Measurements from ENCODE around the gene GTF2H1. TPM values are rescaled to one million over a fixed set of nuclear protein-coding genes. Genes with fewer than 3 reads are reported as not detected.

GTF2H1 gene
- total RNA-seq, 6 experiments from 2014 or later: 45.3 to 58.1 (median 52.7) TPM

DNA sequence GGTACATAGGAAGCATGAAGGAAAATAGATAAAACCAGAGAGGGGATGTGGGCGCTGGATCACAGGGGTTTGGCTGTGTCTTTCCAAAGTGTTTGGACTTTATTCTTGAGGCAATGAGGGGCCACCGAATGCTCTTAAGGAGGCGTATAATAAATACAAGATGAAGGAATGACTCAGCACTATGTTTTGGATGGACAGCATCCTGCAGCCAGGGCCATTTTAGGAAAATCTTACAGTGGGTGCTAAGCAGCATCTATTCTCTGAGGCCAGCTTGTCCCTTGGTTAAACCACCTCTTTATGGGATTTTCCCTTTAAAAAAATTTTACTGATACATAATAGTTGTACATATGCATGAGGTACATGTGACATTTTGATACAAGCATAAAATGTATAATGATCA is 67.7 kb downstream of the GTF2H1 start:
- no peak for DNase-seq
- H3K4me3 Mint-ChIP-seq: no peak overlapping the region
- no peak for TF ChIP-seq CTCF (IDR thresholded peaks at IDR 0.05)
- peaks cover 55% of the 10 kb centered on the region for H3K4me1 Mint-ChIP-seq (ENCODE audit: low read depth)
- peaks cover 7% of the 10 kb centered on the region for H3K36me3 Mint-ChIP-seq (ENCODE audit: low read depth)
- H3K27me3 Mint-ChIP-seq (ENCODE audit: insufficient read depth): peaks cover 10% of the 10 kb centered on the region
- H3K9me3 Mint-ChIP-seq: peaks cover 5% of the 10 kb centered on the region; the same call in 1 of the 2 replicates
- H3K27ac Mint-ChIP-seq: no peak overlapping the region

- peaks cover 17% of the 10 kb centered on the region for H3K27me3 Mint-ChIP-seq (ENCODE audit: insufficient read depth)
- no peak for TF ChIP-seq CTCF (IDR thresholded peaks at IDR 0.05)
- H3K4me1 Mint-ChIP-seq (ENCODE audit: low read depth): peaks cover 50% of the 10 kb centered on the region
- H3K9me3 Mint-ChIP-seq: peaks cover 8% of the 10 kb centered on the region
- peak overlapping the region; percentile 56 for H3K4me3 Mint-ChIP-seq
- peaks cover 25% of the 10 kb centered on the region for H3K36me3 Mint-ChIP-seq (ENCODE audit: low read depth)
- H3K27ac Mint-ChIP-seq: peak overlapping the region; percentile 83
- no peak for DNase-seq
These were observed 70.3 kb downstream of the GTF2H1 start for GRCh38 chr11:18392434-18393321.

DNA sequence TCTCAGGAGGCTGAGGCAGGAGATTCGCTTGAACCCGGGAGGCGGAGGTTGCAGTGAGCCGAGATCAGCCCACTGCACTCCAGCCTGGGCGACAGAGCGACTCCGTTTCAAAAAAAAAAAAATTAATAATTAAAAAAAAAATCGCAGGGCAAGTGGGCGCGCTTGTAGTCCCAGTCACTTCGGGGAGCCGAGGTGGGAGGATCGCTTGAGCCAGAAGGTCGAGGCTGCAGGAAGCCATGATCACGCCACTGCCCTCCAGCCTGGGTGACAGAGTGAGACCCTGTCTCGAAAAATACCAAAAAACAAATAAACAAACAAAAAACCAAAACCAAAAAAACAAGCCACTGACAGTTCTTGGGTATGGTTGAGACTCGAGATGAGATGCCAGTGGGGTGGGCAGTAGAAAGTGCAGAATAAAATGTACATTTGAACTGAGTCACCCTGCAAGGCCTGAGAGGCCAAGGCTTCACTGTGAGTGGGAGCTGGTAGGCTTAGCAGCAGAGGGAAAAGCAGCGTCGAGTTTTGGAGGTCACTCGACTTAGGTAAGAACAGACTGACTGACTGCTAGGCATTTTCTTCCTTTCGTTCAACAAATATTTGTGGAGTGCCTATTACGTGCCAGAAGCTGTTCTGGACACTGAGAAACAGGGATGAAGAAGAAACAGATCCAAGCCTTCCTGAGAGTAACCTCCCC is 71.4 kb downstream of the GTF2H1 start:
- no peak for TF ChIP-seq CTCF (IDR thresholded peaks at IDR 0.05)
- Mint-ChIP-seq H3K4me1 (ENCODE audit: low read depth) (peaks cover 52% of the 10 kb centered on the region), H3K9me3 (peaks cover 8% of the 10 kb centered on the region), H3K27me3 (ENCODE audit: insufficient read depth) (peaks cover 17% of the 10 kb centered on the region), H3K4me3 (peak overlapping the region; percentile 100), H3K27ac (peak overlapping the region; percentile 98), H3K36me3 (ENCODE audit: low read depth) (peaks cover 33% of the 10 kb centered on the region)
- DNase-seq: no peak

GRCh38 chr11:18394275-18394927 is 72.0 kb downstream of the GTF2H1 start, which contains the start of gene LDHA:
Gene LDHA (plus strand): TSS chr11:18394563. CDS start chr11:18396843, 2,280 bp downstream.
- H3K4me3 Mint-ChIP-seq: peak within 1 kb of the TSS; percentile 100
- H3K9me3 Mint-ChIP-seq: peaks cover 8% of the 10 kb centered on the region
- peak; percentile 94 for DNase-seq
- no peak for TF ChIP-seq CTCF (IDR thresholded peaks at IDR 0.05)
- peaks cover 39% of the 10 kb centered on the region for H3K36me3 Mint-ChIP-seq (ENCODE audit: low read depth)
- peak within 1 kb of the TSS; percentile 98 for H3K27ac Mint-ChIP-seq
- H3K4me1 Mint-ChIP-seq (ENCODE audit: low read depth): peaks cover 56% of the 10 kb centered on the region
- peaks cover 17% of the 10 kb centered on the region for H3K27me3 Mint-ChIP-seq (ENCODE audit: insufficient read depth)

DNA sequence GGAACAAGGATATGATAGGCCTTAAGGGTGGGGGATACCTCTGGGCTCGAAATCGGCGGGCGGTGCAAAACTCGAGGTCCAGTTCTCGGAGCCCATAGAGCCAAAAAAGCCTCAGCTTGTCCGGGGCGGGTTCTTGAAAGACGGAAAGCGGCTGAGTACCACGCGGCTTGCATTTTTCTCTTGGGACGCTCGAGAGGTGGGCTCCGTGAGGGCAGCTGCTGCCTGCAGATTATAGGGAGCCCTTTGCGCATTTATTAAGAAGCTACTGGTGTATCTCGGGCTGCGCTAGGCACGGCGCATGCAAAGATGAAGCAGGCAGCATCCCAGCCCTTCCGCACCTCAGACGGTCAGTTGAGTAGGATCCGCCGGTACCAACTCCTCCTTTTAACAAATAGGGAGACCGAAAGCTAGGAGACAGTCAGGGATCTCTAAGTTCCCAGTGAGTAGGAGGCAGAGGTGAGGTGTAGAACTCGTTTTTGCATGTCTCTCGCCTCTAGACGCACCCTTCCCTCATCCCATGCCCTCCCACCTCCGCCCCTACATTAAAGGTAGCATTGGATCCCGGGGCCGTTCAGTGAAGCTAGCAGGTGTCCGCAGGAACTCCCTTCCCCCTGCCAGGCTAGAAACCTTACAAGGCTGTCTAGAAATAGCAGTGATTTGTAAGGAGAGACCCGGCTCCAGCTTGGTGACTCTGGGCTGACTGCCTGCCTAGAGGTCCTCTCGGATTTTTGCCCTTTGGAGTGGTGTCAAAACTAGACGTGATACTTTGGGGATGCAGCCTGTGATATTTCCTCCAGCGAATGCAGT is 72.8 kb downstream of the GTF2H1 start:
- H3K27me3 Mint-ChIP-seq (ENCODE audit: insufficient read depth): peaks cover 17% of the 10 kb centered on the region
- H3K9me3 Mint-ChIP-seq: peaks cover 8% of the 10 kb centered on the region
- H3K36me3 Mint-ChIP-seq (ENCODE audit: low read depth): peaks cover 43% of the 10 kb centered on the region
- TF ChIP-seq CTCF (IDR thresholded peaks at IDR 0.05): no peak
- DNase-seq: no peak
- H3K4me3 Mint-ChIP-seq: peak overlapping the region; percentile 100
- peaks cover 51% of the 10 kb centered on the region for H3K4me1 Mint-ChIP-seq (ENCODE audit: low read depth)
- H3K27ac Mint-ChIP-seq: peak overlapping the region; percentile 98
